ENCODE measurements around the gene MIGA2.

Gene MIGA2

GRCh38 chr9:129076640-129077037, 40.2 kb downstream of the MIGA2 start:
- DNase-seq: no peak

GRCh38 chr9:129077236-129077635, 40.8 kb downstream of the MIGA2 start:
- DNase-seq: no peak

- no peak for DNase-seq
These were observed 42.5 kb downstream of the MIGA2 start for GRCh38 chr9:129078691-129079503.

- no peak for DNase-seq
These were observed 43.4 kb downstream of the MIGA2 start for GRCh38 chr9:129079829-129080228.

- no peak for DNase-seq
These were observed 43.8 kb downstream of the MIGA2 start for GRCh38 chr9:129080298-129080600.

- peak; percentile 97 for DNase-seq
These were observed 44.4 kb downstream of the MIGA2 start, which contains the start of gene DOLPP1 for GRCh38 chr9:129080601-129081387. TSS of gene DOLPP1 (plus strand) at chr9:129081111. CDS start at chr9:129081132, 21 bp downstream.

GRCh38 chr9:129081388-129081904, 45.0 kb downstream of the MIGA2 start:
- DNase-seq: no peak

GRCh38 chr9:129084087-129084486, 47.7 kb downstream of the MIGA2 start:
- no peak for DNase-seq

GRCh38 chr9:129089246-129089645, 52.8 kb downstream of the MIGA2 start:
- DNase-seq: no peak

GRCh38 chr9:129093602-129094386, 57.4 kb downstream of the MIGA2 start:
- no peak for DNase-seq

- no peak for DNase-seq
These were observed 58.2 kb downstream of the MIGA2 start for GRCh38 chr9:129094387-129095169.

- DNase-seq: no peak
These were observed 58.8 kb downstream of the MIGA2 start for GRCh38 chr9:129095170-129095667.

GRCh38 chr9:129095908-129096307, 59.5 kb downstream of the MIGA2 start:
- DNase-seq: no peak

- no peak for DNase-seq
These were observed 61.4 kb downstream of the MIGA2 start for GRCh38 chr9:129097671-129098306.

- DNase-seq: no peak
These were observed 61.9 kb downstream of the MIGA2 start for GRCh38 chr9:129098328-129098727.

GRCh38 chr9:129100383-129101169, 64.2 kb downstream of the MIGA2 start:
- no peak for DNase-seq

GRCh38 chr9:129101279-129101678, 64.9 kb downstream of the MIGA2 start:
- DNase-seq: no peak

- DNase-seq: no peak
These were observed 65.7 kb downstream of the MIGA2 start for GRCh38 chr9:129102095-129102525.

GRCh38 chr9:129102791-129103594, 66.6 kb downstream of the MIGA2 start:
- peak; percentile 15 for DNase-seq

- no peak for DNase-seq
These were observed 67.2 kb downstream of the MIGA2 start for GRCh38 chr9:129103595-129103965.

Measured in stimulated activated CD4-positive, alpha-beta T cell treated with anti-CD3 and anti-CD28 coated beads, Interleukin-12 subunit alpha, Interleukin-12 subunit beta, amount 100 ng/mL, for 4 hours (primary cell).